AG10803 (cell line): ENCODE results near the gene RAI1.
A peak's percentile ranks its signal among the peaks of the same experiment; 100 is the strongest.
"Not testable (repeated sequence)": the region's sequence is repeated elsewhere in the genome, so short reads cannot be mapped to it uniquely, and the experiment has no call there.

Source experiments
- DNase-seq: peaks from one replicate; pipeline ENCODE4 v3.0.0; 2010; ENCODE audit warnings: low read depth
- H3K4me3 ChIP-seq: 2 replicates; pipeline ENCODE4 v1.5.1; 2011; ENCODE audit warnings: mild to moderate bottlenecking, low read length, control low read depth
- TF ChIP-seq, protein P1 (sequence below): conservative IDR thresholded peaks from 2 replicates; pipeline ENCODE4 v1.5.1; 2011; ENCODE audit warnings: mild to moderate bottlenecking, low read length, control low read depth, inconsistent platforms

Gene RAI1, protein sequence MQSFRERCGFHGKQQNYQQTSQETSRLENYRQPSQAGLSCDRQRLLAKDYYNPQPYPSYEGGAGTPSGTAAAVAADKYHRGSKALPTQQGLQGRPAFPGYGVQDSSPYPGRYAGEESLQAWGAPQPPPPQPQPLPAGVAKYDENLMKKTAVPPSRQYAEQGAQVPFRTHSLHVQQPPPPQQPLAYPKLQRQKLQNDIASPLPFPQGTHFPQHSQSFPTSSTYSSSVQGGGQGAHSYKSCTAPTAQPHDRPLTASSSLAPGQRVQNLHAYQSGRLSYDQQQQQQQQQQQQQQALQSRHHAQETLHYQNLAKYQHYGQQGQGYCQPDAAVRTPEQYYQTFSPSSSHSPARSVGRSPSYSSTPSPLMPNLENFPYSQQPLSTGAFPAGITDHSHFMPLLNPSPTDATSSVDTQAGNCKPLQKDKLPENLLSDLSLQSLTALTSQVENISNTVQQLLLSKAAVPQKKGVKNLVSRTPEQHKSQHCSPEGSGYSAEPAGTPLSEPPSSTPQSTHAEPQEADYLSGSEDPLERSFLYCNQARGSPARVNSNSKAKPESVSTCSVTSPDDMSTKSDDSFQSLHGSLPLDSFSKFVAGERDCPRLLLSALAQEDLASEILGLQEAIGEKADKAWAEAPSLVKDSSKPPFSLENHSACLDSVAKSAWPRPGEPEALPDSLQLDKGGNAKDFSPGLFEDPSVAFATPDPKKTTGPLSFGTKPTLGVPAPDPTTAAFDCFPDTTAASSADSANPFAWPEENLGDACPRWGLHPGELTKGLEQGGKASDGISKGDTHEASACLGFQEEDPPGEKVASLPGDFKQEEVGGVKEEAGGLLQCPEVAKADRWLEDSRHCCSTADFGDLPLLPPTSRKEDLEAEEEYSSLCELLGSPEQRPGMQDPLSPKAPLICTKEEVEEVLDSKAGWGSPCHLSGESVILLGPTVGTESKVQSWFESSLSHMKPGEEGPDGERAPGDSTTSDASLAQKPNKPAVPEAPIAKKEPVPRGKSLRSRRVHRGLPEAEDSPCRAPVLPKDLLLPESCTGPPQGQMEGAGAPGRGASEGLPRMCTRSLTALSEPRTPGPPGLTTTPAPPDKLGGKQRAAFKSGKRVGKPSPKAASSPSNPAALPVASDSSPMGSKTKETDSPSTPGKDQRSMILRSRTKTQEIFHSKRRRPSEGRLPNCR (N-terminal part only)

DNA sequence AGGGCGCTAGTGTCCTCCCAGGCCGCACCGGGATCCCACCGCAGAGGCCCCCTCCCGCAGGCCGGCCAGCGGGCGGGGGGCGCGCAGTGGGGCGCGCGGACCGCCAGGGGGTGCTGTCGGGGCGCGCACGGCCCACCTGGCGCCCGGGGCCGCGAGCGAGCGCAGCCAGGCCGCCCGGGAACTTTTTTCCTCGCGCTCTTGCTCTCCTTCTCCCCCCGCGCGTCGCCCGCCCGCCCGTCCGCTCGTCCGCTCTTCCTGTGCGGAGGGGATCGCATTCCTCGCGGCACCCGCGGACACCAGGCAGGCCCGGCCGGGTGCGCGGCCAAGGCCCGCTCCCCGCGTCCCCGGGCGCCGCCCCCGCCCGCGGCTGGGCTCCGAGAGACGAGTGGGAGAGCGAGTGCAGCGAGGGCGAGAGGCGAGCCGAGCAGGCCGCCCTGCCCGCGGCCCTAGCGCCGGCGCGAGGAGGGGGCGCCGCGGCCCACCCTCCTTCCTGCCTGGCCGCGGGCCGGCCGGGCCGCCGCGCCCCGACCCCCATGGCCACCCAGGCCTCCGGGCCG is at the start of gene RAI1:
Gene RAI1 (plus strand): TSS at position 272 of the 557 bp plus-strand sequence. CDS start 111,491 bp downstream, outside the sequence.
- TF ChIP-seq, protein P1, sequence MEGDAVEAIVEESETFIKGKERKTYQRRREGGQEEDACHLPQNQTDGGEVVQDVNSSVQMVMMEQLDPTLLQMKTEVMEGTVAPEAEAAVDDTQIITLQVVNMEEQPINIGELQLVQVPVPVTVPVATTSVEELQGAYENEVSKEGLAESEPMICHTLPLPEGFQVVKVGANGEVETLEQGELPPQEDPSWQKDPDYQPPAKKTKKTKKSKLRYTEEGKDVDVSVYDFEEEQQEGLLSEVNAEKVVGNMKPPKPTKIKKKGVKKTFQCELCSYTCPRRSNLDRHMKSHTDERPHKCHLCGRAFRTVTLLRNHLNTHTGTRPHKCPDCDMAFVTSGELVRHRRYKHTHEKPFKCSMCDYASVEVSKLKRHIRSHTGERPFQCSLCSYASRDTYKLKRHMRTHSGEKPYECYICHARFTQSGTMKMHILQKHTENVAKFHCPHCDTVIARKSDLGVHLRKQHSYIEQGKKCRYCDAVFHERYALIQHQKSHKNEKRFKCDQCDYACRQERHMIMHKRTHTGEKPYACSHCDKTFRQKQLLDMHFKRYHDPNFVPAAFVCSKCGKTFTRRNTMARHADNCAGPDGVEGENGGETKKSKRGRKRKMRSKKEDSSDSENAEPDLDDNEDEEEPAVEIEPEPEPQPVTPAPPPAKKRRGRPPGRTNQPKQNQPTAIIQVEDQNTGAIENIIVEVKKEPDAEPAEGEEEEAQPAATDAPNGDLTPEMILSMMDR = no peak; the same call in 1 of the 2 replicates
- peak; percentile 86 for DNase-seq
- H3K4me3 ChIP-seq = peak within 1 kb of the TSS; percentile 74

DNA sequence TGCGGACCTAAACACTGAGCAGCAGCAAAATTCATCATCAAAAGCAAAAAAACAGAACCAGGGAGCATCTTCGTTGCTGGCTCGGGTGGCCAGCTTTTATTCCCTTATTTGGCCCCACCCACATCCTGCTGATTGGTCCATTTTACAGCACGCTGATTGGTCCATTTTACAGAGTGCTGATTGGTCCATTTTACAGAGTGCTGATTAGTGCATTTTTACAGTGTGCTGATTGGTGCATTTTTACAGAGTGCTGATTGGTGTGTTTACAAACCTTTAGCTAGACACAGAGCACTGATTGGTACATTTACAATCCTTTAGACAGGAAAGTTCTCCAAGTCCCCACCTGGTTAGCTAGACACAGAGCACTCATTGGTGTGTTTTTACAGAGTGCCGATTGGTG is 48.6 kb upstream of the RAI1 start:
- DNase-seq, H3K4me3 ChIP-seq: not testable (repeated sequence)

DNA sequence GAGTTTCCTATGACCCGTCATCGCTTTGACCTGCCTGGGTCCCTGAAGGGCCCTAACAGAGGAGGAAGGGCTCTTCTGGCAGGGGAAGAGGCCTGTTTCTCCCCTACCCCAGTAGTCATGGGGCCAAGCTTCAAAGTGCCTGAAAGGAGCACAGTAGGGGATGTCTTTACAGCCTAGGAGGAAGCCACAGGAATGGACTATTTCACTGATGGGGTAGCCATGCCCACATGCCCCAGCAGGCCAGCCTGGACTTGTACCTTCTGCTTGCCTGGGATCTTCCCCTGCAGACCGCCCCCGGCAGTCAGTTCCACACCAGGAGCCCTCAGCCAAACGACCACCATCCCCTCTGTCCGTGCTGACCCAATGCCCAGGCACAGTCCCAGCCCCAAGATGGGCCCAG is 47.9 kb upstream of the RAI1 start:
- H3K4me3 ChIP-seq = no peak overlapping the region
- TF ChIP-seq, protein P1 = no peak
- DNase-seq = no peak

DNA sequence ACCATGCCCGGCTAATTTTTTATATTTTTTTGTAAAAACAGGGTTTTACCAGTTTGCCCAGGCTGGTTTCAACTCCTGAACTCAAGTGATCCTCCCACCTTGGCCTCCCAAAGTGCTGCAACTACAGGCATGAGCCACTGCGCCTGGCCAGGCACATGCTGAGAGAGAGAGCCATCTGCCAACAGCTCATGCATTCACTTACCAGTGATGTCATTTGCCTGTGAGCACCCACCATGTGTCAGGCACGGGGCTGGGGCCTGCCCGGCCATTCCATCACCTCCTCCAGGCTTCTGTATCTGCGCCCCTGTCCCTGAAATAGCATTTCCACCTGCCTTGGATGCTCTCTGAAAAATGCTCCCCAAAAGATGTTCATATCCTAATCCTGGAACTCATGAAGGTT is 46.1 kb upstream of the RAI1 start:
- H3K4me3 ChIP-seq = no peak overlapping the region
- TF ChIP-seq, protein P1 = no peak
- peak; percentile 24 for DNase-seq

DNA sequence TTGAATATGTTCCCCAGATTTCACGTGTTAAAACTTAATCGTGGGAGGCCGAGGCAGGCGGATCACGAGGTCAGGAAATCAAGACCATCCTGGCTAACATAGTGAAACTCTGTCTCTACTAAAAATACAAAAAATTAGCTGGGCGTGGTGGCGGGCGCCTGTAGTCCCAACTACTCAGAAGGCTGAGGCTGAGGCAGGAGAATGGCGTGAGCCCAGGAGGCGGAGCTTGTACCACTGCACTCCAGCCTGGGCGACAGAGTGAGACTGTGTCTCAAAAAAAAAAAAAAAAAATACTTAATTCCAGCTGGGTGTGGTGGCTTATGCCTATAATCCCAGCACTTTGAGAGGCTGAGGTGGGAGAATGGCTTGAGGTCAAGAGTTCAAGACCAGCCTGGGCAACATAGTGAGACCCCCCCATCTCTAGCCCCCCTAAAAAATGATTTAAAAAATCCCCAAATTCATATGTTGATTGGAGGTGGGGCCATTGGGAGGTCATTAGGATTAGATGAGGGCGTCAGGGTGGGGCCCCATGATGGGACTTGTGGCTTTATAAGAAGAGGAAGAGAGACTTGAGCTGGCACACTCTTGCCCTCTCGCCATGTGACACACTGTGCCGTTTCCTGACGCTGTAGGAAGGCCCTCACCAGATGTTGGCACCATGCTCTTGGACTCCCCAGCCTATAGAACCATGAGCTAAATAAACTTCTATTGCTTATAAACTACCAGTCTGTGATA is 45.6 kb upstream of the RAI1 start:
- DNase-seq, H3K4me3 ChIP-seq: not testable (repeated sequence)

DNA sequence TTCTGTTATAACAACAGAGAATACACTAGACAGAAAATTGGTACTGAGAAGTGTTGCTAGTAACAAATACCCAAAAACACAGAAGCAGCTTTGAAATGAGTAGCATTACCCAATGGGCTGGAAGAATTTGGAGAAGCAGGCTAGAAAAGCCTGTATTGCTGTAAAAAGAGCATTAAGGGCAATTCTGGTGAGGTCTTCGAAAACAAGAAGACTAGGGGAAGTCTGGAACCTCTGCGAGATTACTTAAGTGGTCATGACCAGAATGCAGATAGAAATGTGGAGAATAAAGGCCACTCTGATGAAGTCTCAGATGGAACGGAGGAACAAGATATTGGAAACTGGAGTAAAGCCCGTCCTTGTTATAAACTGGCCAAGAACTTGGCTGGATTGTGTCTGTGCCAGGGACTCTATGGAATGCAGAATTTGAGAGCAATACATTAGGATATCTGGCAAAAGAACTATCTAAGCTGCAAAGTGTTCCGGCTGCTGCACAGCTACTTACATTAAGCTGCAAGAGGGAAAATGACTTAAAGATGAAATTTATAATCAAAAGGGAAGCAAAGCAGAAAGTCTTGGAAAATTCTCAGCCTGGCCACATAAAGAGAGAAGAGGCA is 44.9 kb upstream of the RAI1 start:
- TF ChIP-seq, protein P1 = no peak
- no peak overlapping the region for H3K4me3 ChIP-seq
- no peak for DNase-seq

DNA sequence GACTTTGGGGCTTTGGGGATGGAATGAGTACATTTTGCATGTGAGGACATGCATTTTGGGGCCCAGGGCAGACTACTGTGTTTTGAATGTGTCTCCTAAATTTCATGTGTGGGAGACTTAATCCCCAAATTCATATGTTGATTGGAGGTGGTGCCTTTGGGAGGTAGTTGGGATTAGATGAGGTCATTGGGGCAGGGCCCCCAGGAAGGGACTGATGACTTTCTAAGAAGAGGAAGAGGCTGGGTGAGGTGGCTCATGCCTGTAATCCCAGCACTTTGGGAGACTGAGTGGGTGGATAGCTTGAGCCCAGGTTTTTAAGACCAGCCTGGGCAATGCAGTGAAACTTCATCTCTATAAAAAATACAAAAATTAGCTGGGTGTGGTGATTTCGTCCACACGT is 42.8 kb upstream of the RAI1 start:
- no peak for DNase-seq
- no peak overlapping the region for H3K4me3 ChIP-seq
- TF ChIP-seq, protein P1 = no peak

DNA sequence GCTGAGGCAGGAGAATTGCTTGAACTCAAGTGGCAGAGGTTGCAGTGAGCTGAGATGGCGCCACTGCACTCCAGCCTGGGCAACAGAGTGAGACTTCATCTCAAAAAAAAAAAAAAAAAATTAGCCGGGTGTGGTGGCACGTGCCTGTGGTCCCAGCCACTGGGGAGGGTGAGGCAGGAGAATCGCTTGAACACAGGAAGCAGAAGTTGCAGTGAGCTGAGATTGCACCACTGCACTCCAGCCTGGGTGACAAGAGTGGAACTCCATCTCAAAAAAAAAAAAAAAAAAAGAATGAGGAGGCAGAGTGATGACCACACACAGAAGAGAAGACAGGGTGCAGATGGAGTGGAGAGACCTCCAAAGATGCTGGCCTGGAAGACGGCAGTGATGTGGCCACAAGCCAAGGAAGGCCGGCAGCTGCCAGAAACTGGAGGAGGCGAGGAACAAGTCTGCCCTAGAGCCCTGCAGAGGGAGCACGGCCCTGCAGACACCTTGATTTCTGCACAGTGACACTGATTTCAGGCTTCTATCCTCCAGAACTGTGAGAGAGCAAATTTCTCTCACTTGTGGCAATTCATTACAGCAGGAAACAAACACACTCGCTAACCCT is 41.5 kb upstream of the RAI1 start:
- DNase-seq = not testable (repeated sequence)

More for the DNA sequence above, 41.5 kb upstream of the RAI1 start:
- H3K4me3 ChIP-seq = not testable (repeated sequence)
